Measurements from ENCODE around the gene CGRRF1.

Gene CGRRF1

DNA sequence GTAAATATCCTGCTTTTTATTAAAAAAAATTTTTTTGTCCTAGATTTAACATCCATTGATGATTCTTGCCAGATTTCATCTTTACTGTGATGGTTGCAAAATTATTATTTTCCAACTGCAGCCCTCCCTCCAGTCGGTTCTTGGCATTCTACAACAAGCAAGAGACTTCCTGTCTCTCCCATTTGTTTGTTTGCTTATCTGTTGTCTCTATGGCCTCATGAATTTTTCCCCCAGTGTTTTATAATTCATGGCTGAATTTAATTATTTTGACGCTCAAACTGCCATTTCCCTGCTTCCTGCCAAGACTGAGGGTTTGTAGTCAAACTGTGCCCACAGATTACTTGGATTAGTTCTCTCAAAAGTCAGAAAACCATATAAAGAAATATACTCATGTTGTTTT is 25.9 kb downstream of the CGRRF1 start:
- Histone ChIP-seq H3K4me3 (ENCODE audit: insufficient read depth, low read depth, low read length, poor library complexity, severe bottlenecking) (no peak overlapping the region), H3K36me3 (ENCODE audit: control insufficient read depth, insufficient read depth, low read length) (peaks cover 9% of the 10 kb centered on the region), H3K27me3 (replicated peaks; ENCODE audit: control insufficient read depth, insufficient read depth, low read length, poor library complexity, severe bottlenecking) (no peaks in the 10 kb centered on the region), H3K27ac (ENCODE audit: insufficient read depth, low read length, poor library complexity, severe bottlenecking) (no peak overlapping the region), H3K9me3 (ENCODE audit: control insufficient read depth, low read length) (no peaks in the 10 kb centered on the region), H3K4me1 (ENCODE audit: control insufficient read depth, insufficient read depth, low read length, poor library complexity, severe bottlenecking) (no peaks in the 10 kb centered on the region)
- no peak for DNase-seq

DNA sequence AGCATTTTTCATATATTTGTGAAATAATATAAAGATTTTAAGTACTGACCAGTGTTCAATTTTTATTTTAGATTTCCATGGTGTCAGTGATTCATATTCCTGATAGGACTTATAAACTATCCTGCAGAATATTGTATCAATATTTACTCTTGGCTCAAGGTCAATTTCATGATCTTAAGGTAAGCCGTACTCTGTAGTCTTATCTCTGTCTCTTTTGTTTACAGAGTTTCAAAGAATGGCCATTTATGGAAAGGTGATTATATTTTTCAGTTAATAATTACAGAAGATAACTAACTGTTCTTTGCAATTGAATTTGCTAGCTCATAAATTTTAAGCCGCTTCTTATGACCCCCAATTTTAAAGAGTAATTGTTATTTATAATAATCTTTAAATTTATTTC is 27.9 kb downstream of the CGRRF1 start:
- Histone ChIP-seq H3K27ac (ENCODE audit: insufficient read depth, low read length, poor library complexity, severe bottlenecking) (no peak overlapping the region), H3K4me1 (ENCODE audit: control insufficient read depth, insufficient read depth, low read length, poor library complexity, severe bottlenecking) (no peaks in the 10 kb centered on the region), H3K27me3 (replicated peaks; ENCODE audit: control insufficient read depth, insufficient read depth, low read length, poor library complexity, severe bottlenecking) (no peaks in the 10 kb centered on the region), H3K36me3 (ENCODE audit: control insufficient read depth, insufficient read depth, low read length) (peaks cover 9% of the 10 kb centered on the region), H3K9me3 (ENCODE audit: control insufficient read depth, low read length) (no peaks in the 10 kb centered on the region), H3K4me3 (ENCODE audit: insufficient read depth, low read depth, low read length, poor library complexity, severe bottlenecking) (no peak overlapping the region)
- no peak for DNase-seq

DNA sequence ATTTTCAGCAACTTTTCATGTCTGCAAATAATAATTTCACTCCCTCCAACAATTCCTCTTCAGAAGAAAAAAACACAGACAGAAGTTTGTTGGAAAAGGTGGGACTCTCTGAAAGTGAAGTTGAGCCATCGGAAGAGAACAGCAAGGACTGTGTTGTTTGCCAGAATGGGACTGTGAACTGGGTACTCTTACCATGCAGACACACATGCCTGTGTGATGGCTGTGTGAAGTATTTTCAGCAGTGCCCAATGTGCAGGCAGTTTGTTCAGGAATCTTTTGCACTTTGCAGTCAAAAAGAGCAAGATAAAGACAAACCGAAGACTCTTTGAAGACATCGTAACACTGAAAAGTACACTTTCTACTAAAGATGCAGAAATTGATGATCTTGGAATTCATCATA is 28.3 kb downstream of the CGRRF1 start:
- no peaks in the 10 kb centered on the region for H3K27me3 ChIP-seq (replicated peaks; ENCODE audit: control insufficient read depth, insufficient read depth, low read length, poor library complexity, severe bottlenecking)
- H3K9me3 ChIP-seq (ENCODE audit: control insufficient read depth, low read length) = no peaks in the 10 kb centered on the region
- peaks cover 9% of the 10 kb centered on the region for H3K36me3 ChIP-seq (ENCODE audit: control insufficient read depth, insufficient read depth, low read length)
- DNase-seq = no peak
- H3K4me3 ChIP-seq (ENCODE audit: insufficient read depth, low read depth, low read length, poor library complexity, severe bottlenecking) = no peak overlapping the region
- H3K27ac ChIP-seq (ENCODE audit: insufficient read depth, low read length, poor library complexity, severe bottlenecking) = no peak overlapping the region
- H3K4me1 ChIP-seq (ENCODE audit: control insufficient read depth, insufficient read depth, low read length, poor library complexity, severe bottlenecking) = no peaks in the 10 kb centered on the region

DNA sequence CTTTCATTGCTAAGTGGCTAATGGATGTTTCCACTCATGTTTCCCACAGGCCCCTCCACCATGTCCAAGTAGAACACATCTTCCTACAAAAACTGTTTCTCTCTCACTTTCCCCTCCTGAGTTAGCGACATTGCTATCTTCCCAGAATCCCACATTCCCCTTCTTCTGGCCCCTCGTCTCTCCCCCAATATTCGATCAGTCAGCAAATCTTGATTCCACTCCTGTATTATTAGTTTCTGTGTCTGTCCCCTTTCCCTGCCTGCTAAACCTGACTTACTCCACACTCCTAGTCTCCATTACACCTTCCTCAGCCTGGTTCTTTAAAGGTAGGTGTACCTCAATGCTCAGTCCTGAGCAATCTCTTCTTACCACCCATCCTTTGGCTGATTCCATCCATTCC is 37.9 kb downstream of the CGRRF1 start:
- no peak overlapping the region for H3K4me3 ChIP-seq (ENCODE audit: insufficient read depth, low read depth, low read length, poor library complexity, severe bottlenecking)
- no peak overlapping the region for H3K27ac ChIP-seq (ENCODE audit: insufficient read depth, low read length, poor library complexity, severe bottlenecking)
- H3K36me3 ChIP-seq (ENCODE audit: control insufficient read depth, insufficient read depth, low read length) = no peaks in the 10 kb centered on the region
- no peaks in the 10 kb centered on the region for H3K27me3 ChIP-seq (replicated peaks; ENCODE audit: control insufficient read depth, insufficient read depth, low read length, poor library complexity, severe bottlenecking)
- no peaks in the 10 kb centered on the region for H3K4me1 ChIP-seq (ENCODE audit: control insufficient read depth, insufficient read depth, low read length, poor library complexity, severe bottlenecking)
- no peak for DNase-seq
- no peaks in the 10 kb centered on the region for H3K9me3 ChIP-seq (ENCODE audit: control insufficient read depth, low read length)

DNA sequence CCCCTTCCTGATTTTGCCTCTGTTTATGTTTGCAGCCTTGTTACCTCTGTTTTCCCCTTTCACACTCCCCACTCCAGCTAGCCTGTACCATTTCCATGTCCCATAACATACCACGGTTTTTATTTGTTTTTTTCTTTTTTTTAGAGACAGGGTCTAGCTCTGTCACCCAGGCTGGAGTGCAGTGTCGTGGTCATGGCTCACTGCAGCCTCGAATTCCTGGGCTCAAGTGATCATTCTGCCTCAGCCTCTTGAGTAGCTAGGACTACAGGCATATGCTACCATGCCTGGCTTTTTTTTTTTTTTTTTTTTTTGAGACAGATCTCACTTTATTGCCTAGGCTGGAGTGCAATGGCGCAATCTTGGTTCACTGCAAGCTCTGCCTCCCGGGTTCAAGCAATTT is 38.8 kb downstream of the CGRRF1 start:
- Histone ChIP-seq H3K9me3 (ENCODE audit: control insufficient read depth, low read length) (no peaks in the 10 kb centered on the region), H3K27me3 (replicated peaks; ENCODE audit: control insufficient read depth, insufficient read depth, low read length, poor library complexity, severe bottlenecking) (no peaks in the 10 kb centered on the region), H3K27ac (ENCODE audit: insufficient read depth, low read length, poor library complexity, severe bottlenecking) (no peak overlapping the region), H3K4me1 (ENCODE audit: control insufficient read depth, insufficient read depth, low read length, poor library complexity, severe bottlenecking) (no peaks in the 10 kb centered on the region), H3K4me3 (ENCODE audit: insufficient read depth, low read depth, low read length, poor library complexity, severe bottlenecking) (no peak overlapping the region), H3K36me3 (ENCODE audit: control insufficient read depth, insufficient read depth, low read length) (no peaks in the 10 kb centered on the region)
- no peak for DNase-seq

DNA sequence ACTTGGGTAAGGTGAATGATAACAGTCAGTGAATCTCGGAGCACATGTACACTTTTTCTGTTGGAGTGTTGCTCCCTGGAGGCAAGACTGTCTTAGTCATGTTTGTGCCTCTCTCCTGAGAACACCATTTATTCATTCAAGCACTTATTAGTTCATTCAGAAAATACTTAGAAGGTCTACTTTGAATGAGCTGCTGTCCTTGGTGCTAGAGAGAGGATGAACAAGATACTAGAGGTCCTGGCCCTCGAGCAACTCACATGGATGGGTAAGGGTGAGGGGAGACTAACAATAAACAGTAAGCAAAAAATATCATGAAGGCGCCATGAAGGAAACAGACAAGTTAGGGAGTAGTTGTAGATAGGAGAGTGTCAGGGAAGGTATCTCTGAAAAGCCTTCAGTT is 40.2 kb downstream of the CGRRF1 start:
- Histone ChIP-seq H3K9me3 (ENCODE audit: control insufficient read depth, low read length) (no peaks in the 10 kb centered on the region), H3K4me1 (ENCODE audit: control insufficient read depth, insufficient read depth, low read length, poor library complexity, severe bottlenecking) (no peaks in the 10 kb centered on the region), H3K27me3 (replicated peaks; ENCODE audit: control insufficient read depth, insufficient read depth, low read length, poor library complexity, severe bottlenecking) (no peaks in the 10 kb centered on the region), H3K27ac (ENCODE audit: insufficient read depth, low read length, poor library complexity, severe bottlenecking) (no peak overlapping the region), H3K4me3 (ENCODE audit: insufficient read depth, low read depth, low read length, poor library complexity, severe bottlenecking) (no peak overlapping the region), H3K36me3 (ENCODE audit: control insufficient read depth, insufficient read depth, low read length) (no peaks in the 10 kb centered on the region)
- no peak for DNase-seq

DNA sequence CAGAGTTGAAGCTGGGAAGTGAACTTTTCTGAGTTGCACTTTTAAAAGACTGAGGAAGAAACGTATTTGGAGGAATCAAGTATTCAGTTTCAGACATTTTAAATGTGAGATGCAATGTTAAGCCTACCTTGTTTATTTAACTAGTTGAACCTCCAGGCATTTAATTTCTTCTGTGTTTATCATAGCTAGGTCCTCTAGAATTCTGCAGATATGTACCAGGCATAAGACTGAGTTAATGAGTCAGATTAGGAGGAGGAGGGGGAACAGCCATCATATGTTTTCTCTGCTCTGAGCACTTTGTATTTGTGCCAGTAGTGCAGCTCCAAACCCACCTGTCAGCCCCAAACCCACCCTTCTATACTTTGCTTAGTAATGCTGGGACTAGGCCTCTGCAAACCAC is 40.8 kb downstream of the CGRRF1 start:
- Histone ChIP-seq H3K36me3 (ENCODE audit: control insufficient read depth, insufficient read depth, low read length) (no peaks in the 10 kb centered on the region), H3K4me1 (ENCODE audit: control insufficient read depth, insufficient read depth, low read length, poor library complexity, severe bottlenecking) (no peaks in the 10 kb centered on the region), H3K4me3 (ENCODE audit: insufficient read depth, low read depth, low read length, poor library complexity, severe bottlenecking) (no peak overlapping the region), H3K27me3 (replicated peaks; ENCODE audit: control insufficient read depth, insufficient read depth, low read length, poor library complexity, severe bottlenecking) (no peaks in the 10 kb centered on the region), H3K27ac (ENCODE audit: insufficient read depth, low read length, poor library complexity, severe bottlenecking) (no peak overlapping the region), H3K9me3 (ENCODE audit: control insufficient read depth, low read length) (no peaks in the 10 kb centered on the region)
- DNase-seq = no peak

DNA sequence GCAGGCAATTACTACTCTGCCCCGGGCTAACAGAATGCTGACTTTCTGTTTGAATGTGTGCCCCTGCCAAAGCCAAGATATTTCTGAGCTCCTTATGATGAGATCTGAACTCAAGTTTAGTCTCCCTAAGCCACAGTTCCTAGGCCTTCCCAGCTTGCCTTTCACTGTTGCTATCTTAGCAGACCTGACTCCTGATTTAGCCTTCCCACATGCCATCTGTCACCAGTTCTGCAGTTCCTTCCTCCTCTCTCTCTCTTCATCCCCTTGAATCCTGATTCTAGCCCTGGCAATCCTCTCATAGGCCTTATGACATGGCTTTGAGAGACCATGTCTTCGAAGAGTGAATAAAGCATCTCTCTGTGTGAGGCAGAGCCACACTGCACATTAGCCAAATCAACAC is 44.7 kb downstream of the CGRRF1 start:
- Histone ChIP-seq H3K36me3 (ENCODE audit: control insufficient read depth, insufficient read depth, low read length) (no peaks in the 10 kb centered on the region), H3K4me1 (ENCODE audit: control insufficient read depth, insufficient read depth, low read length, poor library complexity, severe bottlenecking) (no peaks in the 10 kb centered on the region), H3K9me3 (ENCODE audit: control insufficient read depth, low read length) (no peaks in the 10 kb centered on the region), H3K27ac (ENCODE audit: insufficient read depth, low read length, poor library complexity, severe bottlenecking) (no peak overlapping the region), H3K4me3 (ENCODE audit: insufficient read depth, low read depth, low read length, poor library complexity, severe bottlenecking) (no peak overlapping the region), H3K27me3 (replicated peaks; ENCODE audit: control insufficient read depth, insufficient read depth, low read length, poor library complexity, severe bottlenecking) (no peaks in the 10 kb centered on the region)
- DNase-seq = no peak

DNA sequence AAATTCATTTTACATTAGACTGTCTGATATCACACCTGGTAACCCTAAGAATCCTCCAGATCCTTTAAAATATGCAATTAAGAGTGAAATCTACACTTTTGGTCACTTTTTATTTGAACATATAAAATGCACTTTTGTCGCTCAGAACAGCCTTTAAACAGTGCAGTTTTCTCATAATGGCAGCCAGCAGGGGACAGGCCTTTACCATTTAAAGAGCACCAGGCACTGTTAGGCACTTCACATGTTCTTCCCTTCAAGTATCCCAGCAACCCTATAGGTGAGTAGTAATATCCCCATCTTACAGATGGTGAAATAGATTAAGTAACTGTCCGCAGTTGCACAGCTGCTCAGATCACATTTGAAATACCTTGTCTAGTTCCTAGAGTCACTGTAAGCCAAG is 45.9 kb downstream of the CGRRF1 start:
- Histone ChIP-seq H3K36me3 (ENCODE audit: control insufficient read depth, insufficient read depth, low read length) (no peaks in the 10 kb centered on the region), H3K27ac (ENCODE audit: insufficient read depth, low read length, poor library complexity, severe bottlenecking) (no peak overlapping the region), H3K9me3 (ENCODE audit: control insufficient read depth, low read length) (no peaks in the 10 kb centered on the region), H3K4me1 (ENCODE audit: control insufficient read depth, insufficient read depth, low read length, poor library complexity, severe bottlenecking) (no peaks in the 10 kb centered on the region), H3K27me3 (replicated peaks; ENCODE audit: control insufficient read depth, insufficient read depth, low read length, poor library complexity, severe bottlenecking) (no peaks in the 10 kb centered on the region), H3K4me3 (ENCODE audit: insufficient read depth, low read depth, low read length, poor library complexity, severe bottlenecking) (no peak overlapping the region)
- no peak for DNase-seq

DNA sequence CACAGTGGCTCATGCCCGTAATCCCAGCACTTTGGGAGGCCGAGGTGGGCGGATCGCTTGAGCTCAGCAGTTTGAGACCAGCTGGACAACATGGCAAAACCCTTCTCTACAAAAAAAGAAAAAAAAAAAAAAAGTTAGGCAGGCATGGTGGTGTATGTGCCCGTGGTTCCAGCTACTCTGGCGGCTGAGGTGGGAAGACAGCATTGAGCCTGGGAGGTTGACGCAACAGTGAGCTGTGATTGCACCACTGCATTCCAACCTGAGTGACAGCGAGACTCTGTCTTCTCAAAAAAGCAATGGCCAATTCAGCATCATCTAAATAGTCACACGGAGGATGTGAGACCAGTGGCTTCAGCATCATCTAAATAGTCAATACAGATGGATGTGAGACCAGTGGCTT is 46.8 kb downstream of the CGRRF1 start:
- H3K36me3 ChIP-seq (ENCODE audit: control insufficient read depth, insufficient read depth, low read length) = no peaks in the 10 kb centered on the region
- no peak overlapping the region for H3K4me3 ChIP-seq (ENCODE audit: insufficient read depth, low read depth, low read length, poor library complexity, severe bottlenecking)
- H3K9me3 ChIP-seq (ENCODE audit: control insufficient read depth, low read length) = no peaks in the 10 kb centered on the region
- no peaks in the 10 kb centered on the region for H3K27me3 ChIP-seq (replicated peaks; ENCODE audit: control insufficient read depth, insufficient read depth, low read length, poor library complexity, severe bottlenecking)
- H3K27ac ChIP-seq (ENCODE audit: insufficient read depth, low read length, poor library complexity, severe bottlenecking) = no peak overlapping the region
- DNase-seq = no peak
- H3K4me1 ChIP-seq (ENCODE audit: control insufficient read depth, insufficient read depth, low read length, poor library complexity, severe bottlenecking) = no peaks in the 10 kb centered on the region

DNA sequence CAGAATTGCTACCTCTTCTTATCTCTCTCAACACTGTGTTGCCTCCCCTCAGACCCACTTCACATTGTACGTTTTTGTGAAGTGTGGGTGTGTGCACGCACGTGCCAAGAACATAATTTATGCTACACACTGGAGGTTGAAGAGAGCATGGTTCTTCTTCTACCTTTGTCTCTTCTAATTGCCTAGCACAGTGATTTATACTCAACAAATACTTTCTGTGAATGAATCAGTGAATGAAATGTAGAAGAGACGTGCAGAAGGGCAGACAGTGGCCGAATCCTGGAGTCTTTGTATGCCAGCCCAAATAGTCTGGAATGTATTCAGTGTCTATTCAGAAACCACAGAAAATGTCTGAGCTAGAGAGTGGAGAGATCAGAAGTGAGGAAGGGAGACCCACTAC is 52.6 kb downstream of the CGRRF1 start:
- no peak overlapping the region for H3K27ac ChIP-seq (ENCODE audit: insufficient read depth, low read length, poor library complexity, severe bottlenecking)
- no peak overlapping the region for H3K4me3 ChIP-seq (ENCODE audit: insufficient read depth, low read depth, low read length, poor library complexity, severe bottlenecking)
- no peaks in the 10 kb centered on the region for H3K9me3 ChIP-seq (ENCODE audit: control insufficient read depth, low read length)
- peaks cover 5% of the 10 kb centered on the region for H3K4me1 ChIP-seq (ENCODE audit: control insufficient read depth, insufficient read depth, low read length, poor library complexity, severe bottlenecking)
- no peak for DNase-seq
- H3K36me3 ChIP-seq (ENCODE audit: control insufficient read depth, insufficient read depth, low read length) = no peaks in the 10 kb centered on the region
- H3K27me3 ChIP-seq (replicated peaks; ENCODE audit: control insufficient read depth, insufficient read depth, low read length, poor library complexity, severe bottlenecking) = no peaks in the 10 kb centered on the region

Measured in effector memory CD4-positive, alpha-beta T cell (primary cell).